Neuronal stem cell (in vitro differentiated cells): ENCODE measurements around the gene HAX1.
"Not testable (repeated sequence)": the region's sequence is repeated elsewhere in the genome, so short reads cannot be mapped to it uniquely, and the experiment has no call there.

Experiments used
- DNase-seq: peaks from one replicate; pipeline ENCODE4 v3.0.0-alpha.2; 2013; ENCODE audit warnings: low spot score
- H2AFZ ChIP-seq: one replicate; pipeline ENCODE4 v1.6.1; 2013; ENCODE audit warnings: mild to moderate bottlenecking, low read length, inconsistent platforms
- H2AK5ac ChIP-seq: 2 replicates; pipeline ENCODE4 v1.6.1; 2013; ENCODE audit warnings: low read depth, mild to moderate bottlenecking, inconsistent platforms, low read length, moderate library complexity, mixed read lengths
- H2BK120ac ChIP-seq: 2 replicates; pipeline ENCODE4 v1.6.1; 2013; ENCODE audit warnings: low read depth, mild to moderate bottlenecking, inconsistent platforms, low read length, moderate library complexity, mixed read lengths
- H2BK12ac ChIP-seq: one replicate; pipeline ENCODE4 v1.6.1; 2013; ENCODE audit warnings: low read length, inconsistent platforms
- H2BK15ac ChIP-seq: 2 replicates; pipeline ENCODE4 v1.6.1; 2013; ENCODE audit warnings: mild to moderate bottlenecking, low read length, inconsistent platforms, mixed read lengths
- H2BK5ac ChIP-seq: one replicate; pipeline ENCODE4 v1.6.1; 2013; ENCODE audit warnings: inconsistent platforms, mild to moderate bottlenecking, low read length, moderate library complexity
- H3K14ac ChIP-seq: one replicate; pipeline ENCODE4 v1.6.1; 2013; ENCODE audit warnings: low read length, inconsistent platforms
- H3K18ac ChIP-seq: 2 replicates; pipeline ENCODE4 v1.6.1; 2013; ENCODE audit warnings: low read length, inconsistent platforms
- H3K23ac ChIP-seq: 2 replicates; pipeline ENCODE4 v1.6.1; 2013; ENCODE audit warnings: low read depth, mild to moderate bottlenecking, mixed read lengths, low read length, inconsistent platforms; ENCODE audit not compliant: poor library complexity
- H3K27ac ChIP-seq: replicated peaks from 3 replicates; pipeline ENCODE4 v1.5.1; 2013; ENCODE audit warnings: low read length, inconsistent platforms
- H3K27me3 ChIP-seq, 3 experiments: 2 replicates each; pipeline ENCODE4 v1.6.1; 2013; ENCODE audit warnings: low read length in 3 of 3, mild to moderate bottlenecking in 2 of 3, inconsistent platforms in 1 of 3, low read depth in 1 of 3, mixed read lengths in 1 of 3, moderate library complexity in 1 of 3; ENCODE audit not compliant: control insufficient read depth in 3 of 3, insufficient read depth in 3 of 3
- H3K36me3 ChIP-seq, 2 donors: replicated peaks in 1 of 2; 2 replicates each; pipeline ENCODE4 v1.6.1; 2013; ENCODE audit warnings: low read length in 2 of 2; ENCODE audit not compliant: control insufficient read depth in 2 of 2, insufficient read depth in 2 of 2
- H3K4ac ChIP-seq: 2 replicates; pipeline ENCODE4 v1.6.1; 2013; ENCODE audit warnings: inconsistent platforms, mild to moderate bottlenecking, low read length, moderate library complexity
- H3K4me1 ChIP-seq, 2 donors: 1 replicate in 1 of 2; 2 replicates in 1 of 2; pipeline ENCODE4 v1.6.1; 2013; ENCODE audit warnings: low read length in 2 of 2, low read depth in 1 of 2; ENCODE audit not compliant: control insufficient read depth in 2 of 2, insufficient read depth in 1 of 2
- H3K4me2 ChIP-seq: one replicate; pipeline ENCODE4 v1.6.1; 2013; ENCODE audit warnings: mild to moderate bottlenecking, low read length, inconsistent platforms; ENCODE audit not compliant: insufficient read depth, poor library complexity, severe bottlenecking
- H3K4me3 ChIP-seq, 2 donors: 2 replicates each; pipeline ENCODE4 v1.5.1; 2013; ENCODE audit warnings: low read length in 2 of 2, mild to moderate bottlenecking in 2 of 2, inconsistent platforms in 1 of 2, moderate library complexity in 1 of 2
- H3K79me1 ChIP-seq: one replicate; pipeline ENCODE4 v1.6.1; 2013; ENCODE audit warnings: low read depth, mild to moderate bottlenecking, inconsistent platforms, low read length, moderate library complexity
- H3K9ac ChIP-seq: one replicate; pipeline ENCODE4 v1.6.1; 2013; ENCODE audit warnings: mild to moderate bottlenecking, low read depth, low read length, inconsistent platforms; ENCODE audit not compliant: poor library complexity
- H3K9me3 ChIP-seq, 2 donors: replicated peaks in 1 of 2; 2 replicates each; pipeline versions ENCODE3 to v1.6.1; 2013; ENCODE audit warnings: low read length in 2 of 2, mild to moderate bottlenecking in 2 of 2, inconsistent platforms in 1 of 2, low read depth in 1 of 2, mixed read lengths in 1 of 2, moderate library complexity in 1 of 2; ENCODE audit not compliant: control insufficient read depth in 2 of 2, insufficient read depth in 1 of 2
- H4K8ac ChIP-seq: one replicate; pipeline ENCODE4 v1.6.1; 2013; ENCODE audit warnings: low read depth, mild to moderate bottlenecking, inconsistent platforms, low read length, moderate library complexity
- H4K91ac ChIP-seq: one replicate; pipeline ENCODE4 v1.6.1; 2013; ENCODE audit warnings: low read length, low read depth, mild to moderate bottlenecking, inconsistent platforms; ENCODE audit not compliant: poor library complexity
- WGBS, 2 donors: extraction: QIAGEN DNeasy Blood & Tissue Kit; methylation state at CpG; one replicate each; pipeline ENCODE4 v1.1.7; 2013; ENCODE audit warnings: missing lambda C conversion rate in 2 of 2, mixed read lengths in 1 of 2; ENCODE audit not compliant: insufficient read length in 2 of 2, insufficient replicate concordance in 1 of 2; ENCODE audit errors: extremely low coverage in 2 of 2; 5-methylcytosine and 5-hydroxymethylcytosine counted together

HAX1 gene

GRCh38 chr1:154231112-154231511 lies 41.3 kb upstream of the HAX1 start:
- not testable (repeated sequence) for H3K79me1 ChIP-seq, H3K23ac ChIP-seq, H3K9ac ChIP-seq, H3K9me3 ChIP-seq, H2BK15ac ChIP-seq, H4K8ac ChIP-seq, H3K4ac ChIP-seq, H2AFZ ChIP-seq, H3K27ac ChIP-seq, H3K27me3 ChIP-seq, H3K4me3 ChIP-seq, H3K4me1 ChIP-seq, H3K14ac ChIP-seq, H2BK12ac ChIP-seq, DNase-seq, H2BK120ac ChIP-seq, H2BK5ac ChIP-seq, H2AK5ac ChIP-seq, H3K18ac ChIP-seq, H3K4me2 ChIP-seq, H4K91ac ChIP-seq
- H3K36me3 ChIP-seq, result peaks cover 46 to 100% of the 10 kb centered on the region in 2 donors
- no CpG with 5 or more reads among the region's 3 CpGs for WGBS, 2 donors

GRCh38 chr1:154233127-154233526 lies 39.3 kb upstream of the HAX1 start:
- H3K4me1 ChIP-seq, H3K18ac ChIP-seq, H3K4me3 ChIP-seq, H3K79me1 ChIP-seq, H3K14ac ChIP-seq, H4K91ac ChIP-seq, H2AFZ ChIP-seq, H3K9me3 ChIP-seq, H4K8ac ChIP-seq, H3K23ac ChIP-seq, H2BK5ac ChIP-seq, H3K27ac ChIP-seq, DNase-seq, H3K9ac ChIP-seq, H3K27me3 ChIP-seq, H3K4me2 ChIP-seq, H3K4ac ChIP-seq, H2AK5ac ChIP-seq, H2BK120ac ChIP-seq, H2BK12ac ChIP-seq, H2BK15ac ChIP-seq: not testable (repeated sequence)
- peaks cover 50 to 100% of the 10 kb centered on the region in 2 donors for H3K36me3 ChIP-seq
- WGBS, 2 donors, result no CpG with 5 or more reads among the region's 12 CpGs

- H3K4ac ChIP-seq, result no peak overlapping the region
- no peak overlapping the region for H3K23ac ChIP-seq
- H3K9me3 ChIP-seq, result no peaks in the 10 kb centered on the region
- no peak overlapping the region for H3K9ac ChIP-seq
- no peak overlapping the region for H4K91ac ChIP-seq
- H3K27me3 ChIP-seq, result no peaks in the 10 kb centered on the region
- no peak overlapping the region for H2BK5ac ChIP-seq
- H2AK5ac ChIP-seq, result no peak overlapping the region
- H2BK120ac ChIP-seq, result no peak overlapping the region
- no peak overlapping the region for H3K27ac ChIP-seq
- H3K14ac ChIP-seq, result no peak overlapping the region
- DNase-seq, result no peak
- peaks cover 7% of the 10 kb centered on the region for H3K79me1 ChIP-seq
- H4K8ac ChIP-seq, result no peak overlapping the region
- no peak overlapping the region for H2AFZ ChIP-seq
- H2BK15ac ChIP-seq, result no peak overlapping the region
- H3K36me3 ChIP-seq, result peaks cover 35 to 98% of the 10 kb centered on the region in 2 donors
- H3K18ac ChIP-seq, result no peak overlapping the region
- H3K4me2 ChIP-seq, result no peak overlapping the region
- H3K4me3 ChIP-seq, result no peak overlapping the region
- no peak overlapping the region for H2BK12ac ChIP-seq
- H3K4me1 ChIP-seq, result no peaks in the 10 kb centered on the region
- 100% methylated on average over 1 of the region's 4 CpGs; no CpG with 5 or more reads in 1 of the 2 donors for WGBS, 2 donors
These were observed 35.6 kb upstream of the HAX1 start for GRCh38 chr1:154236855-154237254.

- no peak overlapping the region for H3K18ac ChIP-seq
- no peaks in the 10 kb centered on the region for H3K27me3 ChIP-seq
- H2BK120ac ChIP-seq, result no peak overlapping the region
- no peak overlapping the region for H3K4me2 ChIP-seq
- H2AFZ ChIP-seq, result no peak overlapping the region
- H2AK5ac ChIP-seq, result no peak overlapping the region
- peaks cover 38 to 98% of the 10 kb centered on the region in 2 donors for H3K36me3 ChIP-seq
- no peak for DNase-seq
- H3K4me1 ChIP-seq, result no peaks in the 10 kb centered on the region
- H3K27ac ChIP-seq, result no peak overlapping the region
- no peaks in the 10 kb centered on the region for H3K9me3 ChIP-seq
- no peak overlapping the region for H3K4me3 ChIP-seq
- H4K8ac ChIP-seq, result no peak overlapping the region
- WGBS, 2 donors, result no CpG with 5 or more reads among the region's 2 CpGs
- no peak overlapping the region for H3K14ac ChIP-seq
- no peak overlapping the region for H3K23ac ChIP-seq
- H2BK5ac ChIP-seq, result no peak overlapping the region
- no peak overlapping the region for H3K4ac ChIP-seq
- H3K9ac ChIP-seq, result no peak overlapping the region
- no peak overlapping the region for H2BK15ac ChIP-seq
- no peak overlapping the region for H2BK12ac ChIP-seq
- no peak overlapping the region for H4K91ac ChIP-seq
- peaks cover 7% of the 10 kb centered on the region for H3K79me1 ChIP-seq
These were observed 35.0 kb upstream of the HAX1 start for GRCh38 chr1:154237435-154237834.
